SK-N-SH treated with all-trans-retinoic acid at 6 μM for 48 hours (cell line): ENCODE data around the gene MTA1.

ENCODE experiments used
- BACH2 ChIP-seq: fragments of 250-450 bp; sonication (Bioruptor Pico); IDR thresholded peaks from 2 replicates; pipeline ENCODE4 v1.9.0; 2021; ENCODE audit warnings: mild to moderate bottlenecking, borderline replicate concordance
- ESRRG ChIP-seq: fragments of 250-450 bp; sonication (Bioruptor Pico); IDR thresholded peaks from 2 replicates; pipeline ENCODE4 v1.6.1; 2021; ENCODE audit warnings: mild to moderate bottlenecking
- OSR1 ChIP-seq: fragments of 250-450 bp; sonication (Bioruptor Pico); IDR thresholded peaks from 2 replicates; pipeline ENCODE4 v1.8.0; 2022; ENCODE audit warnings: moderate library complexity, mild to moderate bottlenecking, inconsistent platforms
- PPARA ChIP-seq: fragments of 250-450 bp; sonication (Bioruptor Pico); IDR thresholded peaks from 2 replicates; pipeline ENCODE4 v1.5.0; 2020; ENCODE audit warnings: mild to moderate bottlenecking, borderline replicate concordance
- SNAI2 ChIP-seq: fragments of 250-450 bp; sonication (Bioruptor Pico); IDR thresholded peaks from 2 replicates; pipeline ENCODE4 v1.5.0; 2020; ENCODE audit warnings: mild to moderate bottlenecking, moderate library complexity
- ZC3H10 ChIP-seq: fragments of 250-450 bp; sonication (Bioruptor Pico); IDR thresholded peaks from 2 replicates; pipeline ENCODE4 v1.5.1; 2021; ENCODE audit warnings: mild to moderate bottlenecking, moderate library complexity
- ZFP3 ChIP-seq: fragments of 250-450 bp; sonication (Bioruptor Pico); IDR thresholded peaks from 2 replicates; pipeline ENCODE4 v1.5.0; 2020; ENCODE audit warnings: mild to moderate bottlenecking, moderate library complexity
- ZFP30 ChIP-seq: fragments of 450-650 bp; formaldehyde crosslinking; IDR thresholded peaks from 2 replicates; pipeline ENCODE4 v1.5.0; 2022; ENCODE audit warnings: mild to moderate bottlenecking, moderate library complexity
- TF ChIP-seq, protein P1 (sequence below): fragments of 250-450 bp; sonication (Bioruptor Pico); IDR thresholded peaks from 2 replicates; pipeline ENCODE4 v1.5.0; 2020; ENCODE audit warnings: mild to moderate bottlenecking, moderate library complexity
- TF ChIP-seq, protein P2 (sequence below): fragments of 250-450 bp; sonication (Bioruptor Pico); IDR thresholded peaks from 2 replicates; pipeline ENCODE4 v1.5.1; 2020; ENCODE audit warnings: low read depth, mild to moderate bottlenecking, moderate library complexity
- TF ChIP-seq, protein P3 (sequence below): fragments of 250-450 bp; sonication (Bioruptor Pico); IDR thresholded peaks from 2 replicates; pipeline ENCODE4 v1.8.0; 2020; ENCODE audit warnings: mild to moderate bottlenecking, moderate library complexity, borderline replicate concordance

DNA sequence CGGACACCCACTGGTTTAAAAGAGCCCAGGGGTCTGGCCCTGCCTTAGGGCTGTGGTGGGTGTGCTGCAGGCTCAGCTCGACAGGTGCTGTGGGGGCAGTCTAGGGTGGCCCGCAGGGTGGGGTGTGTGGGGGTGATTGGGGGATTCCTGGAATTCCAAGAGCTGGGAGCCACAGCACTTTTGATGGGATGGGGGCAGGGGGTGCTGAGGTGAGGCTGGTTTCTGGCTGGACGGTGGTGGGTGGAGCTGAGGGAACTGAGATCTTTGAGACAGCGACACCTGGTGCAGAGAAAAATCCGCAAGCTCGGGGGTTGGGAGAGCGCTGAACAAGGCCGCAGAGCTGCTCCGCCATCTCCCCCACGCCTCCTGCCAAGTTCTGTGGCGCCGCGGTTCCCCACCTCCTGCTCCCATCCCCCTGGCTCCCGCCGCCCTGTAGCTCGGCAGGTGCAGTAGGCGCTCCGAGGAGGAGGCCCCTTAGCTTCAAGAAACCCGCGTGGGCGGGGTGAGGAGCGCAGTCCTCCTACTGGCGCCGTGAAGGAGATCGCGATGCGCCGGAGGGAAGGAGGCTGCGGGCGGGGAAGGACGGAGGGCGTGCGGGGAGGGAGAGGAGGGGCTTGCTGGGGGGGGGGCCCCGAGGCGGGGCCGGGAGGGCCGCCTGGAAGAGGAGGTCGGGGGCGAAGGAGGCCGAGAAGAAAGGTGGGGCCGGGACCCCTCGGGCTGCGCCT lies 70.1 kb downstream of the MTA1 start:
- no peak for TF ChIP-seq ZFP30
- TF ChIP-seq, protein P1, sequence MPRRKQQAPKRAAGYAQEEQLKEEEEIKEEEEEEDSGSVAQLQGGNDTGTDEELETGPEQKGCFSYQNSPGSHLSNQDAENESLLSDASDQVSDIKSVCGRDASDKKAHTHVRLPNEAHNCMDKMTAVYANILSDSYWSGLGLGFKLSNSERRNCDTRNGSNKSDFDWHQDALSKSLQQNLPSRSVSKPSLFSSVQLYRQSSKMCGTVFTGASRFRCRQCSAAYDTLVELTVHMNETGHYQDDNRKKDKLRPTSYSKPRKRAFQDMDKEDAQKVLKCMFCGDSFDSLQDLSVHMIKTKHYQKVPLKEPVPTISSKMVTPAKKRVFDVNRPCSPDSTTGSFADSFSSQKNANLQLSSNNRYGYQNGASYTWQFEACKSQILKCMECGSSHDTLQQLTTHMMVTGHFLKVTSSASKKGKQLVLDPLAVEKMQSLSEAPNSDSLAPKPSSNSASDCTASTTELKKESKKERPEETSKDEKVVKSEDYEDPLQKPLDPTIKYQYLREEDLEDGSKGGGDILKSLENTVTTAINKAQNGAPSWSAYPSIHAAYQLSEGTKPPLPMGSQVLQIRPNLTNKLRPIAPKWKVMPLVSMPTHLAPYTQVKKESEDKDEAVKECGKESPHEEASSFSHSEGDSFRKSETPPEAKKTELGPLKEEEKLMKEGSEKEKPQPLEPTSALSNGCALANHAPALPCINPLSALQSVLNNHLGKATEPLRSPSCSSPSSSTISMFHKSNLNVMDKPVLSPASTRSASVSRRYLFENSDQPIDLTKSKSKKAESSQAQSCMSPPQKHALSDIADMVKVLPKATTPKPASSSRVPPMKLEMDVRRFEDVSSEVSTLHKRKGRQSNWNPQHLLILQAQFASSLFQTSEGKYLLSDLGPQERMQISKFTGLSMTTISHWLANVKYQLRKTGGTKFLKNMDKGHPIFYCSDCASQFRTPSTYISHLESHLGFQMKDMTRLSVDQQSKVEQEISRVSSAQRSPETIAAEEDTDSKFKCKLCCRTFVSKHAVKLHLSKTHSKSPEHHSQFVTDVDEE, result no peak
- TF ChIP-seq ZC3H10 (CRISPR knock-in tag), result no peak
- TF ChIP-seq SNAI2, result no peak
- TF ChIP-seq, protein P2, sequence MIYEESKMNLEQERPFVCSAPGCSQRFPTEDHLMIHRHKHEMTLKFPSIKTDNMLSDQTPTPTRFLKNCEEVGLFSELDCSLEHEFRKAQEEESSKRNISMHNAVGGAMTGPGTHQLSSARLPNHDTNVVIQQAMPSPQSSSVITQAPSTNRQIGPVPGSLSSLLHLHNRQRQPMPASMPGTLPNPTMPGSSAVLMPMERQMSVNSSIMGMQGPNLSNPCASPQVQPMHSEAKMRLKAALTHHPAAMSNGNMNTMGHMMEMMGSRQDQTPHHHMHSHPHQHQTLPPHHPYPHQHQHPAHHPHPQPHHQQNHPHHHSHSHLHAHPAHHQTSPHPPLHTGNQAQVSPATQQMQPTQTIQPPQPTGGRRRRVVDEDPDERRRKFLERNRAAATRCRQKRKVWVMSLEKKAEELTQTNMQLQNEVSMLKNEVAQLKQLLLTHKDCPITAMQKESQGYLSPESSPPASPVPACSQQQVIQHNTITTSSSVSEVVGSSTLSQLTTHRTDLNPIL, result no peak
- TF ChIP-seq PPARA, result no peak
- no peak for TF ChIP-seq OSR1 (CRISPR knock-in tag)
- no peak for TF ChIP-seq ZFP3 (CRISPR knock-in tag)
- TF ChIP-seq BACH2 (CRISPR knock-in tag), result no peak
- TF ChIP-seq ESRRG, result no peak
- TF ChIP-seq, protein P3, sequence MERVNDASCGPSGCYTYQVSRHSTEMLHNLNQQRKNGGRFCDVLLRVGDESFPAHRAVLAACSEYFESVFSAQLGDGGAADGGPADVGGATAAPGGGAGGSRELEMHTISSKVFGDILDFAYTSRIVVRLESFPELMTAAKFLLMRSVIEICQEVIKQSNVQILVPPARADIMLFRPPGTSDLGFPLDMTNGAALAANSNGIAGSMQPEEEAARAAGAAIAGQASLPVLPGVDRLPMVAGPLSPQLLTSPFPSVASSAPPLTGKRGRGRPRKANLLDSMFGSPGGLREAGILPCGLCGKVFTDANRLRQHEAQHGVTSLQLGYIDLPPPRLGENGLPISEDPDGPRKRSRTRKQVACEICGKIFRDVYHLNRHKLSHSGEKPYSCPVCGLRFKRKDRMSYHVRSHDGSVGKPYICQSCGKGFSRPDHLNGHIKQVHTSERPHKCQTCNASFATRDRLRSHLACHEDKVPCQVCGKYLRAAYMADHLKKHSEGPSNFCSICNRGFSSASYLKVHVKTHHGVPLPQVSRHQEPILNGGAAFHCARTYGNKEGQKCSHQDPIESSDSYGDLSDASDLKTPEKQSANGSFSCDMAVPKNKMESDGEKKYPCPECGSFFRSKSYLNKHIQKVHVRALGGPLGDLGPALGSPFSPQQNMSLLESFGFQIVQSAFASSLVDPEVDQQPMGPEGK (CRISPR knock-in tag), result no peak
